Endometrial microvascular endothelial cells (primary cell): ENCODE measurements around the gene DNAH14. TPM values are rescaled to one million over a fixed set of nuclear protein-coding genes. Genes with fewer than 3 reads are reported as not detected.
"Not testable (repeated sequence)": the region's sequence is repeated elsewhere in the genome, so short reads cannot be mapped to it uniquely, and the experiment has no call there.

ENCODE experiments used
- in situ Hi-C: cut with HindIII; loops from 2 replicates; pipeline ENCODE4 v1.10.0; 2017; ENCODE audit warnings: low sequenced_read_pairs, low pct_unique_long_range_greater_than_20kb; ENCODE audit errors: inconsistent ontology term
- total RNA-seq: library from RNA; depleted of rRNA; stranded (reverse); fragments of >200 nt; gene quantifications from one replicate; pipeline ENCODE4 v1.2.3, GENCODE V29; 2015; ENCODE audit errors: inconsistent ontology term

The DNAH14 gene
- total RNA-seq, 1 donor from 2014 or later = 8.4 TPM

DNA sequence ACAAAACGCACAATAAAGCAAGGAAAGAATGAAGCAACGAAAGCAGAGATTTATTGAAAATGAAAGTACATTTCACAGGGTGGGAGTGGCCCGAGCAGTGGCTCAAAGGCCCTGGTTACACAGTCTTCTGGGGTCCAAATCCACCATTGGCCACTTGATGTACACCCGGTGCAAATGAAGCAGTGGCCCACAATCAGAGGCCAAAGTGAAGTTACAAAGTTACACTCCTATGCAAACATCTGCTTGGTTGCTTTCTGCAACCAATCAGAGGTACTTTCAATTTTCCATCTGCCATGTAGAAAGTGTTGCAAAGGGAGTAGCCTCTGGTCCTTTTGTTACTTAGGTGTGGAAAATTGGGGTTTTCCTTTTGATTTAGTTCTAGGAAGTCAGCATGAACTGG, 10.0 kb upstream of the DNAH14 start:
- in situ Hi-C loops = no loop called here

DNA sequence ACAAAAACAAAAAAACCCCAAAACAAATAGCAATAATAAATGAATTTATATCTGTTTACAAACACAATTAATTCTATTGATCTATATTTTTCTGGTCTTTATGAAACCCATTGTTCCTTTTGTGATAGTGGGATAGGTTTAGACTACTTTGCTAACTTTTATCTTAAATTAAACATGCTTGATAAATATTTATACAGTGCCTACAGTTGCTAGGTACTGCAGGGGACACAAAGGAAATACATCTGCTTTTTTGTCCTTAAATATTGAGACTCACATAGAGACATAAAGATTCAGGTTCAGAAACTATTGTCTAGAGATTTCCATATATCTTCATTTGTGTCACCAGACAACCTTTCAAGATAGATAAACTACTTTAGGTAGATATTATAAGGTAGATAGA, 8.5 kb upstream of the DNAH14 start:
- in situ Hi-C loops = no loop called here

DNA sequence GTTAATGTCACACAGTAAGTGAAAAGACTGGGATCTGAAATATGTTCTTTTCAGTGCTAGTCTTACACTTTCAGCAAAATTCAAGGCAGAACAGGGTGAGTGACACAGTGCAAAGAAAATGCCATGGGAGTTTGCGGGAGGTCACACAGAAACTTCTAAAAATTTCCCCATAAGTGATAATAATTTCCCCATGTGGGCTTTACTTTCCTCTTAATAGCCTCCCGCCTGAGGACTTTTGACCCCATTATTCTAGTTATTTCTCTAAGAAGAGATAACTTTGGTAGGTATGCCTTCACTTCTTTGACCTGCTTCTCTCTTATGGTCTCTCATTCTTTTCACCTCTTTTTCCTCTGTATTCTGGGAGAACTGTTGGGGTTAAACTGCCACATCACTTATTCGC, 8.1 kb upstream of the DNAH14 start:
- in situ Hi-C loops = no loop called here

GRCh38 chr1:224922404-224923164, 6.9 kb upstream of the DNAH14 start:
- in situ Hi-C loops = no loop called here

GRCh38 chr1:224923726-224924125, 5.7 kb upstream of the DNAH14 start:
- in situ Hi-C loops = no loop called here

- in situ Hi-C loops = not testable (repeated sequence)
Measured at GRCh38 chr1:224927631-224928030, 1.8 kb upstream of the DNAH14 start.

GRCh38 chr1:224928906-224929305, 569 bp upstream of the DNAH14 start:
- in situ Hi-C loops = no loop called here

DNA sequence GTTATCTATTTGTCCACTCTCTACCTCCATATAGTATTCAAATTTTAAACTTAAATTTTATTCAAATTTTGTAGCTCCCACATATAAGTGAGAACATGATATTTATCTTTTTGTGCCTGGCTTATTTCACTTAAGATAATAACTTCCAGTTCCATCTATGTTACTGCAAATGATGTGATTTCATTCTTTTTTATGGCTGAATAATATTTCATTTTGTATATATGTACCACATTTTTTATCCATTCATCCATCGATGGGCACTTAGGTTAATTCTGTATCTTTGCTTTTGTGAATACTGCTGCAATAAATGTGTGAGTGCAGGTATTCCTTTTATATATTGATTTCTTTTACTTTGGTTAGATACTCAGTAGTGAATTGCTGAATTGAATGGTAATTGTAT, 2.1 kb downstream of the DNAH14 start:
- in situ Hi-C loops = no loop called here

DNA sequence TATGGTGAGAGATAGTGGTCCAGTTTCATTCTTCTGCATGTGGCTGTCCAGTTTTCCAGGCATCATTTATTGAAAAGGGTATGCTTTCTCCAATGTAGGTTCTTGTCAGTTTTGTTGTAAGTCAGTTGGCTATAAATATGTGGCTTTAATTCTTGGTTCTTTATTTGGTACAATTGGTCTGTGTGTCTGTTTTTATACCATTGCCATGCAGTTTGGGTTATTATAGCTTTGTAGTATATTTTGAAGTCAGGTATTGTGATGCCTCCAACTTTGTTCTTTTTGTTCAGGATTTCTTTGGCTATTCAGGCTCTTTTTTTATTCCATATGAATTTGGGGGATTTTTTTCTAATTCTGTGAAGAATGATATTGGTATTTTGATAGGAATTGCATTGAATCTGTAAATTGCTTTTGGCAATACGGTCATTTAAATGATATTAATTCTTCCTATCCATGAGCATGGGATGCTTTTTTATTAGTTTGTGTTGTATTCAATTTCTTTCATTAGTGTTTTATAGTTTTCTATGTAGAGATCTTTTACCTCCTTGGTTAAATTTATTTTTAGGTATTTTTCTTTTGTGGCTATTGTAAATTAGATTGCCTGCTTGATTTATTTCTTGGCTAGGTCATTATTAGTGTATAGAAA, 3.3 kb downstream of the DNAH14 start:
- in situ Hi-C loops = no loop called here

DNA sequence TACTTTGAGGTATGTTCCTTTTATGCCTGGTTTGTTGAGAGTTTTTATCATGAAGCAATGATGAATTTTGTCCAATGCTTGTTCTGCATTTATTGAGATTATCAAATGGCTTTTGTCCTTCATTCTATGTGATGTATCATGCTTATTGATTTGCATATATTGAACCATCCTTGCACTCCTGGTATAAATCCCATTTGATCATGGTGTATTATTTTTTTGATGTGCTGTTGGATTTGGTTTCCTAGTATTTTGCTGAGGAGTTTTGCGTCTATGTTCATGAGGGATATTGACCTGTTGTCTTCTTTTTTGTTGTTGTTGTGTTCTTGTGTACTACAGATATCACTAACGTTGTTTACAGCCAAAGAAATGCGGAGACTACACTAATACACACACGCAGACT, 4.1 kb downstream of the DNAH14 start:
- in situ Hi-C loops = no loop called here

GRCh38 chr1:224938652-224939051, 9.2 kb downstream of the DNAH14 start:
- in situ Hi-C loops = no loop called here

DNA sequence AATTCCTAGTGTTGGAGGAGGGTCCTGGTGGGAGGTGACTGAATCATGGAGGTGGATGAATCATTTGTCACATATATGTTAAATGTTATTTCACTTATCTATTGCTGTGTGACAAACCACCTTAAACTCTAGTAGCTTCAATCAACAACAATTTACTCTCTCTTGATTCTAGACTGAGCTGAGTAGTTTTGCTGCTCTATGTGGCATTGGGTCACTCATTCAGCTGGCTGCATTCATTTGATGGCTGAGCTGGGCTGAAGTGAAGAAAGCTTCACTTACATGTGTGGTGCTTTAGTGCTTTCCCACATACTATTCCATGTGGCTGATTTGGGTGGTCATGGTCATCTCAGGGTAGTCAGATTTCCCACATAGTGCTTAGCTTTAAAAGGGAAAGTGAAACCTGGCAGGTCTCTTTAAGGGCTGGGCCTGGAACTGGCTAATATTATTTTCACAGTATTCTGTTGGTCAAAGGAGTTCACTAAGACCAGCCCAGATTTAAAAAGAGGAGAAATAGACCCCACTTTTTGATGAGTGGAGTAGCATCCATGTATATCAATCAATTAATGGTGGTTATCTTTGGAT, 10.5 kb downstream of the DNAH14 start:
- in situ Hi-C loops = no loop called here

GRCh38 chr1:224940735-224941134, 11.3 kb downstream of the DNAH14 start:
- in situ Hi-C loops = not testable (repeated sequence)

DNA sequence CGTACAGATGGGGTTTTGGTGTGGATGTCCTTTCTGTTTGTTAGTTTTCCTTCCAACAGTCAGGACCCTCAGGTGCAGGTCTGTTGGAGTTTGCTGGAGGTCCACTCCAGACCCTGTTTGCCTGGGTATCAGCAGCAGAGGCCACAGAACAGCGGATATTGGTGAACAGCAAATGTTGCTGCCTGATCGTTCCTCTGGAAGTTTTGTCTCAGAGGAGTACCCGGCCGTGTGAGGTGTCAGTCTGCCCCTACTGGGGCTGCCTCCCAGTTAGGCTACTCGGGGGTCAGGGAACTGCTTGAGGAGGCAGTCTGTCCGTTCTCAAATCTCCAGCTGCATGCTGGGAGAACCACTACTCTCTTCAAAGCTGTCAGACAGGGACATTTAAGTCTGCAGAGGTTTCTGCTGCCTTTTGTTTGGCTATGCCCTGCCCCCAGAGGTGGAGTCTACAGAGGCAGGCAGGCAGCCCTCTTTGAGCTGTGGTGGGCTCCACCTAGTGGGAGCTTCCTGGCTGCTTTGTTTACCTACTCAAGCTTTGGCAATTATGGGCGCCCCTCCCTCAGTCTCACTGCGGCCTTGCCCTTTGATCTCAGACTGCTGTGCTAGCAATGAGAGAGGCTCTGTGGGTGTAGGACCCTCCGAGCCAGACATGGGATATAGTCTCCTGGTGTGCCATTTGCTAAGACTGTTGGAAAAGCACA, 16.3 kb downstream of the DNAH14 start:
- in situ Hi-C loops = not testable (repeated sequence)

- in situ Hi-C loops = not testable (repeated sequence)
Measured at GRCh38 chr1:224946349-224946691, 16.8 kb downstream of the DNAH14 start.

- in situ Hi-C loops = no loop called here
Measured at GRCh38 chr1:224957696-224958095, 28.2 kb downstream of the DNAH14 start.

- in situ Hi-C loops = no loop called here
Measured at GRCh38 chr1:224958490-224958889, 29.0 kb downstream of the DNAH14 start.

DNA sequence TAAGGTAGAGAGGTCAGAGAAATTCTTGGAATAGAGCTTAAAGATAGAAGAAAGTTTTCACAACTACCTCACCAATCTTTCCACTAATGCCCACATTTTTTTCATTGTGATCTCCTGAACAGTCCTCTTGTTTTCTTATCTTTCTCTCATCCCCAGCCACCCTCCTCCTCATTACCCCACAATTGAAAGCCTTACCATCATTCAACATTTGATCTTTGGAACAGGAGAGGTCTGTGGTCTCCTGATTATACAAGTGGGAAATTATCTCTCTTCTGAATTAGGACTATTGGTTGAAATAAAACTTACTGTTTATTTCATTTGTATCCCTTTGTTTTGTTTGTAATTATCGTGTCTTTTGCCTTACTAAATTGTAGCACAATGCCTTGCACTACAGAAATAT, 29.6 kb downstream of the DNAH14 start:
- in situ Hi-C loops = no loop called here

DNA sequence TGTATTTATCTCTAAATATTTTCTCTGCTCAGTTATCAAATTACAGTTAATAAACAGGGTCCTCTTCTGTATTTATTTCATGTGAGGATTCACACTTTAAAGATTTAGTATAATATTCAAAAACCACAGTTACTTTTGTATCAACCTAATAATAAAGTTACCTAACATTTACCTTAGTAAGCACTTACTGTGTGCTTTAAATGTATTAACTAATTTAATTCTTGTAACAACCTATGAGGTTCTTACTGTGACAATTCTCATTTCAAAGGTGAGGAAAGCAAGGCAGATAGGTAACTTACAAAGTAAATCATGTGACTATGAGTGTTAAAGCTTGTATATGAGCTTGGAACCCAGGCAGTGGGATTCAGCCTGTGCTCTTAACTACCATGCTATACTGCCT, 30.2 kb downstream of the DNAH14 start:
- in situ Hi-C loops = no loop called here

DNA sequence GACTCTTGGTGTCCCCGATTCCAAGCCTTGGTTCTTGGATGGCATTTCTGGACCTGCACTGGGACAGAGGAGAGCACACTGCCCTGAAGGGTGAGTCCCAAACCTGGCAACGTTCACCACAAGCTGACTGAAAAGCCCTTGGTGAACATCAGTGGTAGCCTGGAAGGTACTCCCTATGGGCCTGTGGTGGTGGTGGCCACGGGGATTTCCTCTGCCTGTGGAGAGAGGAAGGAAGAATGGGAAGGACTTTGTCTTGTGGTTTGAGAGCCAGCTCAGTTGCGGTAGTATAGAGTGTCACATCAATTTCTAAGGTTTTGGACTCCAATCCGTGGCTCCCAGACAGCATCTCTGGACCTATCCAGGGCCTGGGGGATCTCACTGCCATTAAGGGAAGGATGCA, 50.7 kb downstream of the DNAH14 start:
- in situ Hi-C loops = no loop called here
